SK-N-SH (cell line): ENCODE measurements around the gene TIAM1.

Experiments used
- ELF1 ChIP-seq: IDR thresholded peaks from 2 replicates; pipeline ENCODE4 v1.4.0; 2012
- EZH2phosphoT487 ChIP-seq: fragments of 200-600 bp; sonication (generic); IDR thresholded peaks from 2 replicates; pipeline ENCODE4 v1.6.1; 2017; ENCODE audit warnings: low read depth, mixed run types, mild to moderate bottlenecking, antibody characterized with exemption, moderate library complexity, borderline replicate concordance
- JUND ChIP-seq: IDR thresholded peaks from 2 replicates; pipeline ENCODE4 v1.4.0; 2012
- RXRA ChIP-seq: IDR thresholded peaks from 2 replicates; pipeline ENCODE4 v1.4.0; 2012; ENCODE audit warnings: low read depth, mild to moderate bottlenecking, borderline replicate concordance
- SMC3 ChIP-seq: IDR thresholded peaks from 2 replicates; pipeline ENCODE4 v1.6.1; 2012; ENCODE audit warnings: low read depth, low read length, improper control_type of control experiment
- TF ChIP-seq, protein P1 (sequence below): fragments of 200-600 bp; sonication (generic); IDR thresholded peaks from 2 replicates; pipeline ENCODE4 v1.6.1; 2017; ENCODE audit warnings: antibody characterized with exemption, mild to moderate bottlenecking, moderate library complexity

DNA sequence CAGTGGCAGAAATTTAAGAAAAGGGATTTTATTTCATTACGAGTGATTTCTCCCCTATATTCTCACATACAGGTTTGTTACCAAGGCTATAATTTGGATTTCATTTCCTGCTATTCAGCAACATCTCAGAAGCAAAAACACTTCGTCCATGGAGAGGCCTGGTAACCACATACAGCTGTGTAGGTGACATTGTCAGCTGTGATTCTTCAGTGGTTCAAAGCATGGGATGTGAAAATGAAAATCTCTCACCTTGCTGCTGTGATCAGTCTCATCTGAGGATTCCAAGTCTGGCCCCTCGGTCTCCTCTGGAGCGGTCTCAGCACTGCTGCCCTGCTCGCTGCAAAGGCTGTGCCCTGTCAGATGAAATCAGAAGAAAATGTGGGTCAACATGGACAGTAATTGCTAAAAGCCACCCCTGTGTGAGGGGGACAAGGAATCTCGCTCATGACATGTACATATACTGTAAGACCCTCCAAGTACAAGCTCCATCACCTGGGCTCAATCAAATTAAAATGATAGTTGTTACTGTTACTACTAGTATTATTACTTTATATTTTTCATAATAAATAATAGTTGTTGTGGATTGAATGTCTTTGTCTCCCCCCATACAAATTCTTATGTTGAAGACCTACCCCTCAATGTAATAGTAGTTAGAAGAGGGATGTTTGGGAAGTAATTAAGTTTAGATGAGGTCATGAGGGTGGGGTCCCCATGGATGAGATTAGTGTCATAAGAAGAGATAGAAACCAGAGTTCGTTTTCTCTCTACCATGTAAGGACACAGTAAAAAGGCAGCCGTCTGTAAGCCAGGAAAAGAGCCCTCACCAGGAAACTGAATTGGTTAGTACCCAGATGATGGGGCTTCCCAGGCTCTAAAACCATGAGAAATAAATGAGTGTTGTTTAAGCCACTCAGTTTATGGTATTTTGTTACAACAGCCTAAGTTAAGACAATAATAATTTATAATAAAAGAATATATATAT lies 179.1 kb downstream of the TIAM1 start:
- TF ChIP-seq EZH2phosphoT487 (no peak), ELF1 (no peak), SMC3 (no peak), RXRA (no peak), JUND (no peak)
- TF ChIP-seq, protein P1, sequence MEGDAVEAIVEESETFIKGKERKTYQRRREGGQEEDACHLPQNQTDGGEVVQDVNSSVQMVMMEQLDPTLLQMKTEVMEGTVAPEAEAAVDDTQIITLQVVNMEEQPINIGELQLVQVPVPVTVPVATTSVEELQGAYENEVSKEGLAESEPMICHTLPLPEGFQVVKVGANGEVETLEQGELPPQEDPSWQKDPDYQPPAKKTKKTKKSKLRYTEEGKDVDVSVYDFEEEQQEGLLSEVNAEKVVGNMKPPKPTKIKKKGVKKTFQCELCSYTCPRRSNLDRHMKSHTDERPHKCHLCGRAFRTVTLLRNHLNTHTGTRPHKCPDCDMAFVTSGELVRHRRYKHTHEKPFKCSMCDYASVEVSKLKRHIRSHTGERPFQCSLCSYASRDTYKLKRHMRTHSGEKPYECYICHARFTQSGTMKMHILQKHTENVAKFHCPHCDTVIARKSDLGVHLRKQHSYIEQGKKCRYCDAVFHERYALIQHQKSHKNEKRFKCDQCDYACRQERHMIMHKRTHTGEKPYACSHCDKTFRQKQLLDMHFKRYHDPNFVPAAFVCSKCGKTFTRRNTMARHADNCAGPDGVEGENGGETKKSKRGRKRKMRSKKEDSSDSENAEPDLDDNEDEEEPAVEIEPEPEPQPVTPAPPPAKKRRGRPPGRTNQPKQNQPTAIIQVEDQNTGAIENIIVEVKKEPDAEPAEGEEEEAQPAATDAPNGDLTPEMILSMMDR = no peak
